DOHH2 (cell line): ENCODE results near the gene ANKMY1.

Source experiments
- H3F3A ChIP-seq: fragments of 200-600 bp; sonication (generic), shearing (Covaris generic); 2 replicates; pipeline ENCODE4 v1.6.0; 2016; ENCODE audit warnings: antibody characterized with exemption, mild to moderate bottlenecking; ENCODE audit not compliant: control insufficient read depth, insufficient read depth
- H3K27ac ChIP-seq: fragments of 200-600 bp; sonication (generic); 2 replicates; pipeline ENCODE4 v1.5.1; 2014; ENCODE audit warnings: low read depth, mild to moderate bottlenecking, low read length, moderate library complexity
- H3K27me3 ChIP-seq: fragments of 200-600 bp; sonication (generic); 2 replicates; pipeline ENCODE4 v1.6.1; 2014; ENCODE audit warnings: mild to moderate bottlenecking, low read length, mixed read lengths; ENCODE audit not compliant: control insufficient read depth
- H3K36me3 ChIP-seq: fragments of 200-600 bp; sonication (generic); 2 replicates; pipeline ENCODE4 v1.6.1; 2014; ENCODE audit warnings: mild to moderate bottlenecking, low read length, moderate library complexity, mixed read lengths; ENCODE audit not compliant: control insufficient read depth
- H3K4me1 ChIP-seq: fragments of 200-600 bp; sonication (generic); 2 replicates; pipeline ENCODE4 v1.6.1; 2014; ENCODE audit warnings: mild to moderate bottlenecking, low read length, mixed read lengths; ENCODE audit not compliant: control insufficient read depth
- H3K4me2 ChIP-seq: fragments of 200-600 bp; sonication (generic); 2 replicates; pipeline ENCODE4 v1.6.0; 2014; ENCODE audit warnings: mild to moderate bottlenecking, low read length, moderate library complexity
- H3K4me3 ChIP-seq: fragments of 200-600 bp; sonication (generic); 2 replicates; pipeline ENCODE4 v1.5.1; 2014; ENCODE audit warnings: mild to moderate bottlenecking, low read length, mixed read lengths
- H3K79me2 ChIP-seq: fragments of 200-600 bp; sonication (generic); 2 replicates; pipeline ENCODE4 v1.6.1; 2014; ENCODE audit warnings: mild to moderate bottlenecking, low read length, mixed read lengths; ENCODE audit not compliant: control insufficient read depth
- H3K9me2 ChIP-seq: fragments of 200-600 bp; sonication (generic); replicated peaks from 2 replicates; pipeline ENCODE4 v1.6.1; 2014; ENCODE audit warnings: mild to moderate bottlenecking, low read length, mixed read lengths; ENCODE audit not compliant: control insufficient read depth
- H3K9me3 ChIP-seq: fragments of 200-600 bp; sonication (generic); 2 replicates; pipeline ENCODE4 v1.6.1; 2014; ENCODE audit warnings: antibody characterized with exemption, low read length, mixed read lengths; ENCODE audit not compliant: control insufficient read depth, insufficient read depth
- H4K20me1 ChIP-seq: fragments of 200-600 bp; sonication (generic); 2 replicates; pipeline ENCODE4 v1.6.0; 2014; ENCODE audit warnings: low read depth, mild to moderate bottlenecking, antibody characterized with exemption, low read length, moderate library complexity; ENCODE audit not compliant: control insufficient read depth, insufficient read depth
- EZH2phosphoT487 ChIP-seq: fragments of 200-600 bp; sonication (generic); IDR thresholded peaks from 2 replicates; pipeline ENCODE4 v1.6.1; 2017; ENCODE audit warnings: borderline replicate concordance, mild to moderate bottlenecking, antibody characterized with exemption, low read length, moderate library complexity, mixed read lengths
- TF ChIP-seq, protein P1 (sequence below): fragments of 200-600 bp; sonication (generic); IDR thresholded peaks from one replicate; pipeline ENCODE4 v1.5.1; 2014; ENCODE audit warnings: antibody characterized with exemption, mild to moderate bottlenecking, low read depth, low read length; ENCODE audit not compliant: poor library complexity, severe bottlenecking

Gene ANKMY1

DNA sequence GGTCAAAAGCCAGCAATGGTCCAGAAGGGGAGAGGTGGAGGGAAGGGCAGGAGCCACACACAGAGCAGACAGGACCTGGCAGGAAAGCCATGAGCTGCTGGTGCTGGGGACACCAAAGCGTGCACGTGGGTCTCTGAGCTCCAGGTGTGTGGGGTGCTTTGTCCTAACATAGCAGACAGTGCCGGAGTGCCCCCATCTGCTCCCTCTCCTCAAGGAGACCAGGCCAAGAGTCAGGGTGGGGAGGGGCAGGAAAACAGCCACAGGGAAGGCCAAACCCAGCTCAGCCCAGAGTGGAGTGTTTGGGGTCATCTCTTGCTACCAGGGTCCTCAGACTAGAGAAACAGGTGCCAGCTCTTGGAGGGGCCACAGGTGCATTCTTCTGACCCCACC lies 126.5 kb downstream of the ANKMY1 start:
- Histone ChIP-seq H3K9me2 (no peaks in the 10 kb centered on the region), H3K36me3 (no peaks in the 10 kb centered on the region), H3K79me2 (no peaks in the 10 kb centered on the region), H3K4me3 (no peak overlapping the region), H3F3A (no peaks in the 10 kb centered on the region), H3K9me3 (no peaks in the 10 kb centered on the region), H4K20me1 (no peaks in the 10 kb centered on the region), H3K27ac (no peak overlapping the region), H3K4me2 (no peak overlapping the region), H3K27me3 (peaks cover 10% of the 10 kb centered on the region), H3K4me1 (peaks cover 27% of the 10 kb centered on the region)
- TF ChIP-seq, protein P1, sequence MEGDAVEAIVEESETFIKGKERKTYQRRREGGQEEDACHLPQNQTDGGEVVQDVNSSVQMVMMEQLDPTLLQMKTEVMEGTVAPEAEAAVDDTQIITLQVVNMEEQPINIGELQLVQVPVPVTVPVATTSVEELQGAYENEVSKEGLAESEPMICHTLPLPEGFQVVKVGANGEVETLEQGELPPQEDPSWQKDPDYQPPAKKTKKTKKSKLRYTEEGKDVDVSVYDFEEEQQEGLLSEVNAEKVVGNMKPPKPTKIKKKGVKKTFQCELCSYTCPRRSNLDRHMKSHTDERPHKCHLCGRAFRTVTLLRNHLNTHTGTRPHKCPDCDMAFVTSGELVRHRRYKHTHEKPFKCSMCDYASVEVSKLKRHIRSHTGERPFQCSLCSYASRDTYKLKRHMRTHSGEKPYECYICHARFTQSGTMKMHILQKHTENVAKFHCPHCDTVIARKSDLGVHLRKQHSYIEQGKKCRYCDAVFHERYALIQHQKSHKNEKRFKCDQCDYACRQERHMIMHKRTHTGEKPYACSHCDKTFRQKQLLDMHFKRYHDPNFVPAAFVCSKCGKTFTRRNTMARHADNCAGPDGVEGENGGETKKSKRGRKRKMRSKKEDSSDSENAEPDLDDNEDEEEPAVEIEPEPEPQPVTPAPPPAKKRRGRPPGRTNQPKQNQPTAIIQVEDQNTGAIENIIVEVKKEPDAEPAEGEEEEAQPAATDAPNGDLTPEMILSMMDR = no peak
- no peak for TF ChIP-seq EZH2phosphoT487

DNA sequence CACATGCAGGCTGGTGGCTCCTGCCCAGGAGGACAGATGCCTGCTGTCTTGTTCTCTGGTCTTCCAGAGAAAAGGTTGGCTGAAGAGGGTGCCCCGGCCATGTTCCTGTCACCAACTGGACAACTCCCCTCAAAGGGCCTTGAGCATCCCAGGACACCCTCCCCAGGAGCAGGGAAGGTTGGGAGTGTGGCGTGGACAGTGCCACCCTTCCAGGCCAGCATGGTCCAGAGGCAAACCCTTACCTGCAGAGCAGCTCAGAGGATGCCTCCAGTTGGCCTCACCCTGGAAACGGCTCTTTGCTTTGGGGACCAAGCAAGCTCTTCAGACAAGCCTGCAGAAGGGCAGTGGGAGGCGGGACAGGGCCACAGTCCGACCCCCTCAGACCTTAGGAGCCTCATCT lies 127.2 kb downstream of the ANKMY1 start:
- no peak overlapping the region for H3K27ac ChIP-seq
- TF ChIP-seq, protein P1 = no peak
- no peaks in the 10 kb centered on the region for H3F3A ChIP-seq

DNA sequence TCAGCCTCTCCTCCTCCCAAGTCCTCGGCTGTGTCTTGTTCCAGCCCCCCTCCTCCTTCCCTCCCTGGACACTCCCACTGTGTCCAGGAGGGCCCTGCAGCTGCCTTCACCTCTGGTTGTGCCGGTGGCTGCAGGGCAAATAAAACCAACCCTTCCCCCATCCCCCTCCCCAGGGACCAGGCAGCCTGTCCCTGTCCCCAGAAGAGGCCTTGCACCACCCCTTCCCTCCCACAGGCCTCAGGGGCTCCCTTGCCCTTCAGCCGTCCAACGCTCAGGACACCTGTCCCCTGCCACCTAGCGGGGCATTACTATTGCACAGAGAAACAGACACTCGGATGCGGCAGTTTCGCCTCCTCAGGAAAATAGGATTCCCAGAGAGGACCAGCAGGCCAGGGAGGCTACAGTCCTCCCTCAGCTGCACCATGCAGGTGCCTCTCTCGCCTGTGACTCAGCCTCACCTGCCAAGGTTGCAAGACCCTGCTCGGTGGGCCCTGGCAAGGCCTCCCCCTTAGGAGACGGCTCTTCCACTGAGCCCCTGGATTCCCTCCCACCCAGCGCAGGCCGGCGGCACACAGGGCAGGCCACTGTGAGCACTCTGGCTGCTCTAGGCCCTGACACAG lies 127.8 kb downstream of the ANKMY1 start:
- Histone ChIP-seq H3K4me3 (no peak overlapping the region), H3K36me3 (no peaks in the 10 kb centered on the region), H3K79me2 (no peaks in the 10 kb centered on the region), H3K9me3 (no peaks in the 10 kb centered on the region), H3F3A (no peaks in the 10 kb centered on the region), H3K27ac (no peak overlapping the region), H3K4me2 (no peak overlapping the region), H3K9me2 (no peaks in the 10 kb centered on the region), H3K4me1 (peaks cover 26% of the 10 kb centered on the region), H4K20me1 (no peaks in the 10 kb centered on the region), H3K27me3 (peaks cover 6% of the 10 kb centered on the region; the same call in 1 of the 2 replicates)
- no peak for TF ChIP-seq EZH2phosphoT487
- TF ChIP-seq, protein P1 = no peak

More for the DNA sequence above, 127.2 kb downstream of the ANKMY1 start:
- H3K4me2 ChIP-seq = no peak overlapping the region
- H3K4me3 ChIP-seq = no peak overlapping the region
- peaks cover 6% of the 10 kb centered on the region; the same call in 1 of the 2 replicates for H3K27me3 ChIP-seq
- peaks cover 27% of the 10 kb centered on the region for H3K4me1 ChIP-seq
- no peaks in the 10 kb centered on the region for H3K79me2 ChIP-seq
- no peaks in the 10 kb centered on the region for H4K20me1 ChIP-seq
- no peaks in the 10 kb centered on the region for H3K36me3 ChIP-seq
- no peaks in the 10 kb centered on the region for H3K9me3 ChIP-seq
- H3K9me2 ChIP-seq = no peaks in the 10 kb centered on the region
